Smooth muscle cell of the brain vasculature (primary cell): ENCODE measurements around the gene C1orf21.

Experiments
- DNase-seq: peaks from one replicate; pipeline ENCODE4 v3.0.0-alpha.2; 2012; ENCODE audit warnings: low read depth, low spot score

C1orf21 gene

GRCh38 chr1:184412472-184412871 is 25.6 kb downstream of the C1orf21 start:
- DNase-seq = no peak

GRCh38 chr1:184416481-184416880 is 29.7 kb downstream of the C1orf21 start:
- no peak for DNase-seq

- no peak for DNase-seq
Observed at GRCh38 chr1:184416946-184417345, 30.1 kb downstream of the C1orf21 start.

GRCh38 chr1:184417916-184418315 is 31.1 kb downstream of the C1orf21 start:
- DNase-seq = no peak

GRCh38 chr1:184418652-184419349 is 32.0 kb downstream of the C1orf21 start:
- DNase-seq = no peak

GRCh38 chr1:184419350-184420161 is 32.7 kb downstream of the C1orf21 start:
- DNase-seq = no peak

GRCh38 chr1:184422490-184423233 is 35.8 kb downstream of the C1orf21 start:
- no peak for DNase-seq

- DNase-seq = no peak
Observed at GRCh38 chr1:184423649-184424048, 36.8 kb downstream of the C1orf21 start.

GRCh38 chr1:184424157-184424556 is 37.3 kb downstream of the C1orf21 start:
- DNase-seq = no peak

- no peak for DNase-seq
Observed at GRCh38 chr1:184424945-184425344, 38.1 kb downstream of the C1orf21 start.

GRCh38 chr1:184425449-184426277 is 38.8 kb downstream of the C1orf21 start:
- no peak for DNase-seq

GRCh38 chr1:184426278-184426674 is 39.4 kb downstream of the C1orf21 start:
- DNase-seq = no peak

- DNase-seq = no peak
Observed at GRCh38 chr1:184427722-184428121, 40.9 kb downstream of the C1orf21 start.

- DNase-seq = no peak
Observed at GRCh38 chr1:184428604-184429003, 41.8 kb downstream of the C1orf21 start.

- DNase-seq = no peak
Observed at GRCh38 chr1:184429335-184429734, 42.5 kb downstream of the C1orf21 start.

GRCh38 chr1:184433956-184434502 is 47.2 kb downstream of the C1orf21 start:
- DNase-seq = no peak

- DNase-seq = no peak
Observed at GRCh38 chr1:184437291-184437690, 50.5 kb downstream of the C1orf21 start.

- DNase-seq = no peak
Observed at GRCh38 chr1:184438363-184438762, 51.5 kb downstream of the C1orf21 start.

GRCh38 chr1:184442260-184442659 is 55.4 kb downstream of the C1orf21 start:
- DNase-seq = no peak

GRCh38 chr1:184443201-184443600 is 56.4 kb downstream of the C1orf21 start:
- DNase-seq = no peak

- DNase-seq = no peak
Observed at GRCh38 chr1:184443624-184444023, 56.8 kb downstream of the C1orf21 start.
